Endothelial cell of umbilical vein (primary cell): ENCODE measurements around the gene DLL1. TPM values are rescaled to one million over a fixed set of nuclear protein-coding genes. Genes with fewer than 3 reads are reported as not detected.
"Not testable (repeated sequence)": the region's sequence is repeated elsewhere in the genome, so short reads cannot be mapped to it uniquely, and the experiment has no call there.

Source experiments
- BruUV-seq: library from RNA; stranded (reverse); fragments of 400-500 nt; replicated peaks from 2 replicates; lab custom pipeline; 2021; lab: Mats Ljungman, UMichigan
- CTCF ChIA-PET: fragments of 300-600, 350-600 bp; sonication (Branson Sonifier 250); formaldehyde crosslinking; loops from one replicate; lab custom pipeline; 2021; ENCODE audit warnings: antibody characterized with exemption, inconsistent platforms; lab: Charles Lee
- POLR2A ChIA-PET: fragments of 300-600, 350-600 bp; sonication (Branson Sonifier 250); formaldehyde crosslinking; loops from one replicate; lab custom pipeline; 2021; ENCODE audit warnings: antibody characterized with exemption, inconsistent platforms; lab: Charles Lee
- DNase-seq: peaks from one replicate; pipeline ENCODE4 v3.0.0-alpha.2; 2011; ENCODE audit warnings: low read depth, low spot score
- FAIRE-seq: peaks from 2 replicates; lab custom pipeline; 2011; peaks lifted over from hg19 to GRCh38; lab: Jason Lieb, UNC
- H2AFZ ChIP-seq: 2 replicates; pipeline ENCODE4 v1.6.0; 2012; ENCODE audit warnings: low read depth, low read length, control low read depth, inconsistent platforms
- H3K27ac ChIP-seq: 2 replicates; pipeline ENCODE4 v1.5.1; 2011; ENCODE audit warnings: low read depth, mild to moderate bottlenecking, control low read depth, low read length, moderate library complexity; ENCODE audit not compliant: insufficient read depth
- H3K27me3 ChIP-seq, 2 experiments: 2 replicates each; pipeline versions ENCODE4 v1.6.0 to v1.6.1; 2011; ENCODE audit warnings: low read length in 2 of 2, mixed read lengths in 1 of 2; ENCODE audit not compliant: control insufficient read depth in 2 of 2, insufficient read depth in 2 of 2
- H3K36me3 ChIP-seq, 2 experiments: 2 replicates in 1 of 2; 3 replicates in 1 of 2; pipeline ENCODE4 v1.5.1; 2011; ENCODE audit warnings: low read length in 2 of 2, mild to moderate bottlenecking in 1 of 2, moderate library complexity in 1 of 2; ENCODE audit not compliant: control insufficient read depth in 2 of 2, insufficient read depth in 2 of 2; ENCODE audit errors: extremely low read depth in 1 of 2
- H3K4me1 ChIP-seq: 3 replicates; pipeline ENCODE4 v1.5.1; 2011; ENCODE audit warnings: mild to moderate bottlenecking, low read length; ENCODE audit not compliant: control insufficient read depth, insufficient read depth; ENCODE audit errors: extremely low read depth
- H3K4me2 ChIP-seq: 2 replicates; pipeline ENCODE4 v1.6.1; 2011; ENCODE audit warnings: low read length, control low read depth, mixed read lengths; ENCODE audit not compliant: insufficient read depth
- H3K4me3 ChIP-seq, 3 experiments: fragments of 200-600 bp in 1 of 3; sonication (generic), shearing (Covaris generic) in 1 of 3; replicated peaks in 1 of 3; 2 replicates each; pipeline ENCODE4 v1.5.1; 2011 to 2016; ENCODE audit warnings: control low read depth in 3 of 3, low read length in 3 of 3, mild to moderate bottlenecking in 2 of 3, inconsistent platforms in 1 of 3, low read depth in 1 of 3, moderate library complexity in 1 of 3; ENCODE audit not compliant: insufficient read depth in 1 of 3
- H3K79me2 ChIP-seq: 2 replicates; pipeline ENCODE4 v1.6.0; 2012; ENCODE audit warnings: low read length, inconsistent platforms; ENCODE audit not compliant: control insufficient read depth, insufficient read depth
- H3K9ac ChIP-seq: replicated peaks from 2 replicates; pipeline ENCODE3; 2011; ENCODE audit warnings: low read length, control low read depth; ENCODE audit not compliant: insufficient read depth; ENCODE audit errors: extremely low read depth
- H3K9me1 ChIP-seq: replicated peaks from 3 replicates; pipeline ENCODE4 v1.6.0; 2011; ENCODE audit warnings: mild to moderate bottlenecking, low read length; ENCODE audit not compliant: control insufficient read depth, insufficient read depth; ENCODE audit errors: extremely low read depth
- H3K9me3 ChIP-seq: replicated peaks from 2 replicates; pipeline ENCODE4 v1.5.1; 2012; ENCODE audit warnings: low read length, inconsistent platforms; ENCODE audit not compliant: control insufficient read depth, insufficient read depth
- H4K20me1 ChIP-seq: replicated peaks from 2 replicates; pipeline ENCODE3; 2011; ENCODE audit warnings: mild to moderate bottlenecking, low read length; ENCODE audit not compliant: control insufficient read depth, insufficient read depth; ENCODE audit errors: extremely low read depth
- EZH2 ChIP-seq: IDR thresholded peaks from 2 replicates; pipeline ENCODE4 v1.6.1; 2012; ENCODE audit warnings: borderline replicate concordance, low read depth, mild to moderate bottlenecking, moderate library complexity, low read length, inconsistent platforms; ENCODE audit not compliant: severe bottlenecking
- GATA2 ChIP-seq: IDR thresholded peaks from 2 replicates; pipeline ENCODE4 v1.7.0; 2011; ENCODE audit warnings: low read depth, mild to moderate bottlenecking, moderate library complexity, mixed read lengths, low read length; ENCODE audit not compliant: insufficient read length, insufficient read depth
- JUN ChIP-seq: IDR thresholded peaks from 2 replicates; pipeline ENCODE4 v1.6.1; 2011; ENCODE audit warnings: borderline replicate concordance, low read depth; ENCODE audit not compliant: insufficient read length, insufficient read depth
- MYC ChIP-seq: IDR thresholded peaks from one replicate; pipeline ENCODE4 v1.6.1; 2011; ENCODE audit warnings: mild to moderate bottlenecking, low read depth, low read length
- POLR2A ChIP-seq: IDR thresholded peaks from 2 replicates; pipeline ENCODE4 v1.6.1; 2012; ENCODE audit warnings: low read depth, mild to moderate bottlenecking, control low read depth, low read length
- POLR2AphosphoS5 ChIP-seq: IDR thresholded peaks from 2 replicates; pipeline ENCODE4 v1.6.1; 2012; ENCODE audit warnings: low read depth, mild to moderate bottlenecking, control low read depth, low read length, moderate library complexity; ENCODE audit not compliant: insufficient read depth
- dilution Hi-C: fragments of 300-500 bp; cut with MboI; formaldehyde crosslinking; loops from one replicate; pipeline ENCODE4 v1.15.0; 2019; ENCODE audit warnings: low sequenced_read_pairs; ENCODE audit not compliant: extremely low pct_ligation_motif_present
- intact Hi-C: fragments of 100-400 bp; cut with micrococcal nuclease; formaldehyde crosslinking; loops from one replicate; pipeline ENCODE4 v1.10.0; 2022
- polyA plus RNA-seq, 4 experiments: library from polyadenylated mRNA; depleted of rRNA in 3 of 4; stranded (reverse) in 3 of 4; unstranded in 1 of 4; fragments of >200 nt; gene quantifications; 2 replicates each; pipeline versions ENCODE4 v1.2.1 to v1.2.3, GENCODE V29; 2011 to 2012; ENCODE audit warnings: missing spikeins in 1 of 4
- total RNA-seq: library from RNA; stranded (reverse); gene quantifications from 2 replicates; pipeline ENCODE4 v1.2.3, GENCODE V29; 2021
- TF ChIP-seq, protein P1 (sequence below), 2 donors: IDR thresholded peaks; 1 replicate in 1 of 2; 2 replicates in 1 of 2; pipeline ENCODE4 v1.5.1; 2011; ENCODE audit warnings: low read length in 2 of 2, mild to moderate bottlenecking in 2 of 2, moderate library complexity in 2 of 2, control low read depth in 1 of 2, inconsistent platforms in 1 of 2, low read depth in 1 of 2; ENCODE audit not compliant: insufficient read depth in 1 of 2; ENCODE audit errors: extremely low read depth in 1 of 2
- TF ChIP-seq, protein P2 (sequence below): IDR thresholded peaks from 2 replicates; pipeline ENCODE4 v1.6.1; 2011; ENCODE audit not compliant: insufficient read depth, insufficient read length

DLL1 gene
- total and polyA plus RNA-seq, 2 donors (not counting 3 experiments of a cell fraction or from before 2014, with no cell fraction given), result 1.4 to 2.3 TPM

DNA sequence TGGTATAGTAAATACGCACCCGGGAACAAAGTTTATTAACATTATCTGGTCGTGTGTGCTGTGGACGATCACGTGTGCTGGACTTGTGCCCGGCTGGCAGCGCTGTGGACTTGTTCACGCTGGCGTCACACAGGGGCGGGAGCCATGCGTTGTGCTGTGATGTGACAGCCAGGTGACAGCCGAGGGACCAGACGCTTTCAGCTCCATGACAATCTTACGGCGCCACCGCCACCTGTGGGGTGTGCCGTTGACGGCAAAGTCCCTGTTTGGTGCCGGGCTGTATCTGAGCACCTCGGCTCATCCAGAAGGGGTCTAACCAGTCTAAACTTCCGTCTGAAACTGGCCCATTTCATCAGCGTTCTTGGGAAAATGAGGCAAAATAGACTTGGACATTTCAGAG, 25.2 kb downstream of the DLL1 start:
- Histone ChIP-seq H3K4me2 (no peak overlapping the region), H3K4me1 (no peaks in the 10 kb centered on the region), H3K36me3 (no peaks in the 10 kb centered on the region), H2AFZ (no peak overlapping the region), H3K9me1 (no peaks in the 10 kb centered on the region), H3K9ac (no peak overlapping the region), H3K4me3 (no peak overlapping the region), H3K27me3 (no peaks in the 10 kb centered on the region), H3K79me2 (no peaks in the 10 kb centered on the region), H4K20me1 (no peaks in the 10 kb centered on the region), H3K9me3 (no peaks in the 10 kb centered on the region), H3K27ac (no peak overlapping the region)
- no peak for TF ChIP-seq POLR2AphosphoS5
- TF ChIP-seq JUN, result no peak
- no peak for TF ChIP-seq POLR2A
- TF ChIP-seq EZH2, result no peak
- TF ChIP-seq, protein P1, sequence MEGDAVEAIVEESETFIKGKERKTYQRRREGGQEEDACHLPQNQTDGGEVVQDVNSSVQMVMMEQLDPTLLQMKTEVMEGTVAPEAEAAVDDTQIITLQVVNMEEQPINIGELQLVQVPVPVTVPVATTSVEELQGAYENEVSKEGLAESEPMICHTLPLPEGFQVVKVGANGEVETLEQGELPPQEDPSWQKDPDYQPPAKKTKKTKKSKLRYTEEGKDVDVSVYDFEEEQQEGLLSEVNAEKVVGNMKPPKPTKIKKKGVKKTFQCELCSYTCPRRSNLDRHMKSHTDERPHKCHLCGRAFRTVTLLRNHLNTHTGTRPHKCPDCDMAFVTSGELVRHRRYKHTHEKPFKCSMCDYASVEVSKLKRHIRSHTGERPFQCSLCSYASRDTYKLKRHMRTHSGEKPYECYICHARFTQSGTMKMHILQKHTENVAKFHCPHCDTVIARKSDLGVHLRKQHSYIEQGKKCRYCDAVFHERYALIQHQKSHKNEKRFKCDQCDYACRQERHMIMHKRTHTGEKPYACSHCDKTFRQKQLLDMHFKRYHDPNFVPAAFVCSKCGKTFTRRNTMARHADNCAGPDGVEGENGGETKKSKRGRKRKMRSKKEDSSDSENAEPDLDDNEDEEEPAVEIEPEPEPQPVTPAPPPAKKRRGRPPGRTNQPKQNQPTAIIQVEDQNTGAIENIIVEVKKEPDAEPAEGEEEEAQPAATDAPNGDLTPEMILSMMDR (IDR thresholded peaks at IDR 0.05; ENCODE audit: extremely low read depth in 1 of 2, insufficient read depth in 1 of 2, low read depth in 1 of 2, low read length in 2 of 2), result no peak
- TF ChIP-seq, protein P2, sequence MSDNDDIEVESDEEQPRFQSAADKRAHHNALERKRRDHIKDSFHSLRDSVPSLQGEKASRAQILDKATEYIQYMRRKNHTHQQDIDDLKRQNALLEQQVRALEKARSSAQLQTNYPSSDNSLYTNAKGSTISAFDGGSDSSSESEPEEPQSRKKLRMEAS, result no peak
- TF ChIP-seq GATA2, result no peak
- TF ChIP-seq MYC, result no peak
- no peak for FAIRE-seq
- no peak for DNase-seq
- ChIA-PET POLR2A (no interaction called here), CTCF (interaction anchor here (1.5 kb wide), 1 partner anchor 13 kb away, joined by 4 read pairs; no protein-coding TSS in a partner anchor)
- dilution Hi-C loops (no loop called here), intact Hi-C loops (no loop called here)
- no TSS peak for BruUV-seq

DNA sequence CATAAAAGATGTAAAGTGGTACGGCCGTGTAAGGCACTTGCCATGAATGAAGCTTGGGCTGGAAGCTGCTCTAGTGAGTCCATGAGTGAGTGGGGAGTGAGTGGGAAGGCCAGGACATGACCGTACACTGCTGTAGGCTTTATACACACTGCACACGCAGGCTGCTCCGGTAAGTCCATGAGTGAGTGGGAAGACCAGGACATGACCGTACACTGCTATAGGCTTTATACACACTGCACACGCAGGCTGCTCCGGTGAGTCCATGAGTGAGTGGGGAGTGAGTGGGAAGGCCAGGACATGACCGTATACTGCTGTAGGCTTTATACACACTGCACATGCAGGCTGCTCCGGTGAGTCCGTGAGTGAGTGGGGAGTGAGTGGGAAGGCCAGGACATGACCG, 26.2 kb downstream of the DLL1 start:
- CTCF ChIA-PET, result interaction anchor here (1.5 kb wide), 1 partner anchor 14 kb away, joined by 4 read pairs; no protein-coding TSS in a partner anchor
- H3K9me3 ChIP-seq, H3K9ac ChIP-seq, H2AFZ ChIP-seq, H3K4me2 ChIP-seq, H3K79me2 ChIP-seq, dilution Hi-C loops, H3K27me3 ChIP-seq, H3K4me3 ChIP-seq, H3K36me3 ChIP-seq, H3K4me1 ChIP-seq, BruUV-seq, intact Hi-C loops, H3K9me1 ChIP-seq, FAIRE-seq, H3K27ac ChIP-seq, POLR2A ChIA-PET, H4K20me1 ChIP-seq, DNase-seq: not testable (repeated sequence)
